H1 (cell line): ENCODE results near the gene SLC22A15. TPM values are rescaled to one million over a fixed set of nuclear protein-coding genes. Genes with fewer than 3 reads are reported as not detected.

Source experiments
- CTCF ChIA-PET: fragments of 300-600 bp; sonication (Branson Sonifier 250); formaldehyde crosslinking; loops from one replicate; lab custom pipeline; 2021; ENCODE audit not compliant: partially characterized antibody; lab: Charles Lee
- POLR2A ChIA-PET: fragments of 300-600 bp; sonication (Branson Sonifier 250); formaldehyde crosslinking; loops from one replicate; lab custom pipeline; 2021; ENCODE audit warnings: inconsistent platforms; ENCODE audit not compliant: partially characterized antibody; lab: Charles Lee
- DNase-seq, 2 experiments: peaks; one replicate each; pipeline versions ENCODE4 v3.0.0 to v3.0.0-alpha.2; 2010 to 2022; ENCODE audit warnings: low spot score in 2 of 2, low read depth in 1 of 2, mixed read lengths in 1 of 2
- FAIRE-seq: peaks from 2 replicates; lab custom pipeline; 2011; peaks lifted over from hg19 to GRCh38; lab: Jason Lieb, UNC
- H2AFZ ChIP-seq: 2 replicates; pipeline ENCODE4 v1.8.1; 2012; ENCODE audit warnings: low read length, inconsistent platforms
- H2AK5ac ChIP-seq: 2 replicates; pipeline ENCODE4 v1.6.1; 2013; ENCODE audit warnings: low read depth, low read length
- H2BK120ac ChIP-seq: replicated peaks from 2 replicates; pipeline ENCODE3; 2013; ENCODE audit warnings: low read depth, low read length, inconsistent platforms
- H2BK12ac ChIP-seq: 2 replicates; pipeline ENCODE4 v1.6.1; 2013; ENCODE audit warnings: low read depth, low read length
- H2BK15ac ChIP-seq: 2 replicates; pipeline ENCODE4 v1.6.1; 2013; ENCODE audit warnings: low read length
- H2BK20ac ChIP-seq: 2 replicates; pipeline ENCODE4 v1.6.1; 2013; ENCODE audit warnings: low read length
- H2BK5ac ChIP-seq: 2 replicates; pipeline ENCODE4 v1.6.1; 2013; ENCODE audit warnings: low read depth, low read length
- H3K14ac ChIP-seq: 2 replicates; pipeline ENCODE4 v1.6.1; 2013; ENCODE audit warnings: inconsistent platforms; ENCODE audit not compliant: insufficient read length
- H3K18ac ChIP-seq: 2 replicates; pipeline ENCODE4 v1.6.1; 2013; ENCODE audit warnings: low read length; ENCODE audit errors: extremely low read depth
- H3K23ac ChIP-seq: 2 replicates; pipeline ENCODE4 v1.6.1; 2013; ENCODE audit warnings: inconsistent platforms; ENCODE audit not compliant: insufficient read length
- H3K23me2 ChIP-seq: 2 replicates; pipeline ENCODE4 v1.6.1; 2013; ENCODE audit warnings: low read depth, low read length
- H3K27ac ChIP-seq: 2 replicates; pipeline ENCODE4 v1.6.1; 2011; ENCODE audit warnings: low read depth, low read length, inconsistent platforms
- H3K27me3 ChIP-seq, 4 experiments: replicated peaks in 1 of 4; 1 replicate in 1 of 4; 2 replicates in 3 of 4; pipeline versions ENCODE4 v1.6.1 to v1.8.1; 2011 to 2013; ENCODE audit warnings: low read length in 3 of 4, mild to moderate bottlenecking in 3 of 4, inconsistent platforms in 2 of 4, mixed read lengths in 2 of 4, moderate library complexity in 1 of 4; ENCODE audit not compliant: control insufficient read depth in 3 of 4, insufficient read depth in 3 of 4; ENCODE audit errors: extremely low read depth in 1 of 4
- H3K36me3 ChIP-seq, 4 experiments: 2 replicates each; pipeline versions ENCODE4 v1.6.1 to v1.8.1; 2011 to 2013; ENCODE audit warnings: mild to moderate bottlenecking in 4 of 4, low read length in 3 of 4, moderate library complexity in 2 of 4, control low read depth in 1 of 4, inconsistent platforms in 1 of 4; ENCODE audit not compliant: insufficient read depth in 4 of 4, control insufficient read depth in 2 of 4
- H3K4ac ChIP-seq: replicated peaks from 2 replicates; pipeline ENCODE3; 2013; ENCODE audit warnings: low read length, low read depth, mixed read lengths, inconsistent platforms; ENCODE audit not compliant: insufficient read length
- H3K4me1 ChIP-seq, 4 experiments: replicated peaks in 1 of 4; 1 replicate in 1 of 4; 2 replicates in 3 of 4; pipeline versions ENCODE4 v1.6.1 to v1.8.1; 2011 to 2013; ENCODE audit warnings: low read length in 3 of 4, inconsistent platforms in 2 of 4, mixed read lengths in 1 of 4; ENCODE audit not compliant: insufficient read depth in 4 of 4, control insufficient read depth in 3 of 4
- H3K4me2 ChIP-seq, 2 experiments: 2 replicates each; pipeline versions ENCODE4 v1.6.1 to v1.8.1; 2011 to 2013; ENCODE audit warnings: low read depth in 2 of 2, low read length in 2 of 2, control low read depth in 1 of 2, inconsistent platforms in 1 of 2, mild to moderate bottlenecking in 1 of 2; ENCODE audit not compliant: insufficient read depth in 1 of 2
- H3K4me3 ChIP-seq, 4 experiments: fragments of 200-600, 300-600 bp in 1 of 4; sonication (generic), shearing (Covaris generic), sonication (Bioruptor Twin) in 1 of 4; 2 replicates each; pipeline versions ENCODE4 v1.5.1 to v1.8.1; 2011 to 2016; ENCODE audit warnings: low read length in 4 of 4, low read depth in 3 of 4, control low read depth in 2 of 4, inconsistent platforms in 2 of 4, mild to moderate bottlenecking in 2 of 4, mixed read lengths in 1 of 4, moderate library complexity in 1 of 4; ENCODE audit not compliant: insufficient read depth in 2 of 4; ENCODE audit errors: extremely low read depth in 1 of 4
- H3K56ac ChIP-seq: replicated peaks from 2 replicates; pipeline ENCODE3; 2013; ENCODE audit warnings: low read depth, mild to moderate bottlenecking, mixed read lengths, low read length, inconsistent platforms; ENCODE audit not compliant: insufficient read length
- H3K79me1 ChIP-seq: 2 replicates; pipeline ENCODE4 v1.6.1; 2013; ENCODE audit warnings: low read depth, low read length, control low read depth
- H3K79me2 ChIP-seq, 2 experiments: 2 replicates each; pipeline versions ENCODE4 v1.6.1 to v1.8.1; 2012 to 2013; ENCODE audit warnings: low read length in 2 of 2, mild to moderate bottlenecking in 2 of 2, inconsistent platforms in 1 of 2; ENCODE audit not compliant: insufficient read depth in 2 of 2, control insufficient read depth in 1 of 2
- H3K9ac ChIP-seq, 4 experiments: replicated peaks in 1 of 4; 1 replicate in 1 of 4; 2 replicates in 3 of 4; pipeline versions ENCODE4 v1.6.1 to v1.8.1; 2011 to 2013; ENCODE audit warnings: low read depth in 3 of 4, low read length in 3 of 4, control low read depth in 2 of 4, mild to moderate bottlenecking in 2 of 4, moderate library complexity in 2 of 4, inconsistent platforms in 1 of 4; ENCODE audit errors: extremely low read depth in 1 of 4
- H3K9me3 ChIP-seq, 2 experiments: 2 replicates each; pipeline versions ENCODE4 v1.6.1 to v1.8.1; 2012 to 2013; ENCODE audit warnings: mild to moderate bottlenecking in 2 of 2, moderate library complexity in 2 of 2, control low read depth in 1 of 2, inconsistent platforms in 1 of 2, low read depth in 1 of 2, low read length in 1 of 2, mixed read lengths in 1 of 2; ENCODE audit not compliant: insufficient read depth in 2 of 2
- H4K20me1 ChIP-seq, 2 experiments: replicated peaks in 1 of 2; 2 replicates each; pipeline versions ENCODE3 to v1.8.1; 2011 to 2013; ENCODE audit warnings: inconsistent platforms in 2 of 2, low read length in 2 of 2, mild to moderate bottlenecking in 1 of 2; ENCODE audit not compliant: insufficient read depth in 2 of 2, control insufficient read depth in 1 of 2
- H4K5ac ChIP-seq: 2 replicates; pipeline ENCODE4 v1.6.1; 2013; ENCODE audit warnings: low read length, low read depth, mixed read lengths, inconsistent platforms; ENCODE audit not compliant: insufficient read length
- H4K8ac ChIP-seq: 2 replicates; pipeline ENCODE4 v1.8.0; 2013; ENCODE audit warnings: mild to moderate bottlenecking, moderate library complexity, low read length, inconsistent platforms; ENCODE audit not compliant: insufficient read depth; ENCODE audit errors: extremely low read depth
- H4K91ac ChIP-seq: replicated peaks from 2 replicates; pipeline ENCODE3; 2013; ENCODE audit warnings: low read length, mixed read lengths, inconsistent platforms; ENCODE audit not compliant: insufficient read length
- ASH2L ChIP-seq: fragments of 200-600, 300-600 bp; sonication (generic); IDR thresholded peaks from one replicate; pipeline ENCODE4 v1.7.1; 2017; ENCODE audit warnings: low read length
- CTCF ChIP-seq, 3 experiments: IDR thresholded peaks; 1 replicate in 2 of 3; 2 replicates in 1 of 3; pipeline versions ENCODE4 v1.5.1 to v1.6.1; 2011; ENCODE audit warnings: low read length in 3 of 3, mild to moderate bottlenecking in 3 of 3, inconsistent platforms in 2 of 3, low read depth in 1 of 3, moderate library complexity in 1 of 3; ENCODE audit not compliant: insufficient read depth in 1 of 3; ENCODE audit errors: control extremely low read depth in 1 of 3
- EP300 ChIP-seq, 2 experiments: IDR thresholded peaks; 1 replicate in 1 of 2; 2 replicates in 1 of 2; pipeline ENCODE4 v1.6.1; 2011 to 2012; ENCODE audit warnings: low read depth in 2 of 2, low read length in 2 of 2, mild to moderate bottlenecking in 2 of 2, borderline replicate concordance in 1 of 2, inconsistent platforms in 1 of 2, moderate library complexity in 1 of 2
- FOSL1 ChIP-seq: IDR thresholded peaks from 2 replicates; pipeline ENCODE4 v1.6.1; 2011; ENCODE audit warnings: mild to moderate bottlenecking, low read depth, low read length, moderate library complexity; ENCODE audit not compliant: insufficient read depth
- GABPA ChIP-seq: IDR thresholded peaks from 2 replicates; pipeline ENCODE4 v1.6.1; 2011; ENCODE audit warnings: mild to moderate bottlenecking, low read length, moderate library complexity, borderline replicate concordance; ENCODE audit not compliant: insufficient read depth
- MAFK ChIP-seq: IDR thresholded peaks from 2 replicates; pipeline ENCODE4 v1.6.1; 2012; ENCODE audit warnings: low read depth, mild to moderate bottlenecking, improper control_type of control experiment, low read length
- NANOG ChIP-seq: IDR thresholded peaks from 2 replicates; pipeline ENCODE4 v1.6.1; 2011; ENCODE audit warnings: low read length, low read depth, mild to moderate bottlenecking, inconsistent platforms; ENCODE audit not compliant: insufficient read depth, poor library complexity, severe bottlenecking
- SP4 ChIP-seq: IDR thresholded peaks from 2 replicates; pipeline ENCODE4 v1.6.1; 2012; ENCODE audit warnings: low read length, inconsistent platforms
- SRF ChIP-seq: IDR thresholded peaks from 2 replicates; pipeline ENCODE4 v1.6.1; 2011; ENCODE audit warnings: mild to moderate bottlenecking, low read depth, low read length, moderate library complexity
- YY1 ChIP-seq: IDR thresholded peaks from 2 replicates; pipeline ENCODE4 v1.6.1; 2011; ENCODE audit warnings: low read depth, mild to moderate bottlenecking, low read length
- WGBS, 2 experiments: shearing (Covaris generic) in 1 of 2; methylation state at CpG; one replicate each; pipeline versions ENCODE4 v1.1.6 to v1.1.7; 2013 to 2015; ENCODE audit warnings: low lambda C conversion rate in 2 of 2, mixed read lengths in 2 of 2, inconsistent platforms in 1 of 2, low coverage in 1 of 2, missing lambda C conversion rate in 1 of 2; ENCODE audit not compliant: insufficient replicate concordance in 2 of 2, insufficient coverage in 1 of 2, insufficient read length in 1 of 2; ENCODE audit errors: extremely low coverage in 1 of 2, missing lambda C conversion rate in 1 of 2; 5-methylcytosine and 5-hydroxymethylcytosine counted together
- polyA plus RNA-seq, 7 experiments: library from polyadenylated mRNA; depleted of rRNA in 3 of 7; stranded (reverse) in 5 of 7; unstranded in 2 of 7; fragments of >200 nt in 5 of 7; fragments of 200-250 nt in 2 of 7; gene quantifications; 1 replicate in 5 of 7; 2 replicates in 1 of 7; 4 replicates in 1 of 7; pipeline versions ENCODE4 v1.2.1 to v1.2.3, GENCODE V29; 2011 to 2013; ENCODE audit warnings: missing spikeins in 2 of 7, mixed read lengths in 2 of 7
- total RNA-seq: library from RNA; stranded (reverse); fragmentation: NEBNext Ultra II Directional; extraction: Animal tissue kit (Norgen Biotek cat#: 25700); gene quantifications from 2 replicates; pipeline ENCODE4 v1.2.1, GENCODE V29; 2021
- TF ChIP-seq, protein P1 (sequence below): IDR thresholded peaks from 2 replicates; pipeline ENCODE4 v1.6.1; 2011; ENCODE audit warnings: low read length, improper control_type of control experiment

The SLC22A15 gene
- total and polyA plus RNA-seq, 2 of the 8 experiments (the other 6 are each of a cell fraction or from before 2014, with no cell fraction given): 3.2 to 3.3 TPM

- Histone ChIP-seq H3K9me3 (no peaks in the 10 kb centered on the region), H2BK120ac (no peak overlapping the region), H2BK20ac (no peak overlapping the region), H2AK5ac (no peak overlapping the region), H3K23ac (no peak overlapping the region), H3K4me1 (no peaks in the 10 kb centered on the region), H2BK15ac (no peak overlapping the region), H3K79me2 (no peaks in the 10 kb centered on the region), H3K18ac (no peak overlapping the region), H3K23me2 (no peaks in the 10 kb centered on the region), H3K4me2 (no peak overlapping the region), H4K5ac (no peak overlapping the region), H4K20me1 (no peaks in the 10 kb centered on the region), H3K4me3 (no peak overlapping the region), H2BK12ac (no peak overlapping the region), H3K36me3 (no peaks in the 10 kb centered on the region; a peak in 1 of 8 replicates), H3K27ac (no peak overlapping the region), H3K14ac (no peak overlapping the region), H3K27me3 (no peaks in the 10 kb centered on the region), H4K8ac (no peak overlapping the region), H2BK5ac (no peak overlapping the region), H4K91ac (no peak overlapping the region), H3K9ac (no peak overlapping the region), H3K56ac (no peak overlapping the region), H2AFZ (no peak overlapping the region), H3K4ac (no peak overlapping the region), H3K79me1 (no peaks in the 10 kb centered on the region)
- ChIA-PET CTCF (interaction anchor here (0.6 to 1.6 kb wide), 2 partner anchors 18 to 430 kb away, joined by 3 to 5 read pairs; no protein-coding TSS in a partner anchor), POLR2A (no interaction called here)
- FAIRE-seq: no peak
- no peak for DNase-seq
- WGBS, 2 experiments: 39% methylated on average over 2 of the region's 2 CpGs; no CpG with 5 or more reads in 1 of the 2 experiments
- TF ChIP-seq EP300 (IDR thresholded peaks at IDR 0.05; ENCODE audit: borderline replicate concordance in 1 of 2, low read depth in 2 of 2, low read length in 2 of 2): no peak
- TF ChIP-seq GABPA: no peak
- TF ChIP-seq CTCF (IDR thresholded peaks at IDR 0.05; ENCODE audit: control extremely low read depth in 1 of 3, insufficient read depth in 1 of 3, low read depth in 1 of 3, low read length in 3 of 3): no peak
- TF ChIP-seq SRF: no peak
- no peak for TF ChIP-seq SP4
- no peak for TF ChIP-seq FOSL1
- no peak for TF ChIP-seq ASH2L
- no peak for TF ChIP-seq NANOG
- TF ChIP-seq, protein P1, sequence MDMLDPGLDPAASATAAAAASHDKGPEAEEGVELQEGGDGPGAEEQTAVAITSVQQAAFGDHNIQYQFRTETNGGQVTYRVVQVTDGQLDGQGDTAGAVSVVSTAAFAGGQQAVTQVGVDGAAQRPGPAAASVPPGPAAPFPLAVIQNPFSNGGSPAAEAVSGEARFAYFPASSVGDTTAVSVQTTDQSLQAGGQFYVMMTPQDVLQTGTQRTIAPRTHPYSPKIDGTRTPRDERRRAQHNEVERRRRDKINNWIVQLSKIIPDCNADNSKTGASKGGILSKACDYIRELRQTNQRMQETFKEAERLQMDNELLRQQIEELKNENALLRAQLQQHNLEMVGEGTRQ: no peak
- no peak for TF ChIP-seq YY1
- no peak for TF ChIP-seq MAFK
Observed at GRCh38 chr1:116038679-116039078, 62.4 kb downstream of the SLC22A15 start.
